K562 (cell line): ENCODE data around the gene CEP72. TPM values are rescaled to one million over a fixed set of nuclear protein-coding genes. Genes with fewer than 3 reads are reported as not detected.

Source experiments
- ATAC-seq: fragments of 200-7000 bp; cut with Tn5 transposase; 3 replicates; pipeline ENCODE4 v1.9.1; 2020; ENCODE audit warnings: moderate library complexity
- BruUV-seq: library from RNA; stranded (reverse); fragments of 400-500 nt; replicated peaks from 2 replicates; lab custom pipeline; 2021; lab: Mats Ljungman, UMichigan
- CTCF ChIA-PET: fragments of 300-600 bp; formaldehyde crosslinking; extraction: SDS; loops from one replicate; lab custom pipeline; 2021; ENCODE audit warnings: low intra/inter-chr PET ratio; lab: Yijun Ruan, JAX
- POLR2A ChIA-PET: fragments of 300-600, 350-650 bp; sonication (Branson Sonifier 250); formaldehyde crosslinking; extraction: SDS; loops from one replicate; lab custom pipeline; 2021; ENCODE audit warnings: antibody characterized with exemption, inconsistent platforms; lab: Yijun Ruan, JAX
- DNase-seq, 4 experiments: peaks; one replicate each; pipeline versions ENCODE4 v3.0.0 to v3.0.0-alpha.2; 2011 to 2018; ENCODE audit warnings: low spot score in 3 of 4, mixed read lengths in 3 of 4; ENCODE audit errors: extremely low read depth in 1 of 4
- FAIRE-seq: peaks from 2 replicates; lab custom pipeline; 2011; peaks lifted over from hg19 to GRCh38; lab: Jason Lieb, UNC
- H2AFZ ChIP-seq: 2 replicates; pipeline ENCODE4 v1.6.0; 2011; ENCODE audit warnings: low read depth, low read length, control low read depth, inconsistent platforms
- H3K27ac ChIP-seq: fragments of 200-600 bp; 3 replicates; pipeline ENCODE4 v1.8.0; 2011; ENCODE audit warnings: low read depth, mild to moderate bottlenecking, control low read depth, inconsistent platforms, low read length, moderate library complexity, mixed read lengths; ENCODE audit errors: extremely low read depth
- H3K27me3 ChIP-seq, 2 experiments: fragments of 300-600 bp in 1 of 2; 2 replicates in 1 of 2; 3 replicates in 1 of 2; pipeline versions ENCODE4 v1.6.0 to v1.8.0; 2011; ENCODE audit warnings: inconsistent platforms in 2 of 2, low read length in 2 of 2, mild to moderate bottlenecking in 1 of 2, mixed read lengths in 1 of 2, moderate library complexity in 1 of 2; ENCODE audit not compliant: control insufficient read depth in 2 of 2, insufficient read depth in 2 of 2
- H3K36me3 ChIP-seq: fragments of 300-600 bp; 3 replicates; pipeline ENCODE4 v1.8.0; 2011; ENCODE audit warnings: mild to moderate bottlenecking, low read length, inconsistent platforms; ENCODE audit not compliant: control insufficient read depth, insufficient read depth
- H3K4me1 ChIP-seq, 2 experiments: fragments of 200-600 bp in 1 of 2; replicated peaks in 1 of 2; 2 replicates in 1 of 2; 3 replicates in 1 of 2; pipeline versions ENCODE4 v1.5.1 to v1.8.0; 2011; ENCODE audit warnings: inconsistent platforms in 2 of 2, low read length in 2 of 2, mild to moderate bottlenecking in 1 of 2, mixed read lengths in 1 of 2, moderate library complexity in 1 of 2; ENCODE audit not compliant: control insufficient read depth in 2 of 2, insufficient read depth in 2 of 2
- H3K4me2 ChIP-seq: 2 replicates; pipeline ENCODE4 v1.6.1; 2011; ENCODE audit warnings: low read length, control low read depth, inconsistent platforms, mixed read lengths; ENCODE audit not compliant: insufficient read depth
- H3K4me3 ChIP-seq: fragments of 200-600 bp; sonication (generic), shearing (Covaris generic); 2 replicates; pipeline ENCODE4 v1.5.1; 2016; ENCODE audit warnings: control low read depth, inconsistent platforms
- H3K79me2 ChIP-seq: fragments of 200-600 bp; 3 replicates; pipeline ENCODE4 v1.8.0; 2011; ENCODE audit warnings: low read length, inconsistent platforms; ENCODE audit not compliant: control insufficient read depth, insufficient read depth
- H3K9ac ChIP-seq, 2 experiments: 2 replicates each; pipeline versions ENCODE4 v1.6.0 to v1.6.1; 2011; ENCODE audit warnings: low read depth in 2 of 2, low read length in 2 of 2, control low read depth in 1 of 2, inconsistent platforms in 1 of 2, mild to moderate bottlenecking in 1 of 2, mixed read lengths in 1 of 2; ENCODE audit not compliant: insufficient read depth in 1 of 2
- H3K9me1 ChIP-seq: one replicate; pipeline ENCODE4 v1.6.0; 2011; ENCODE audit warnings: inconsistent platforms, mild to moderate bottlenecking, low read length, moderate library complexity; ENCODE audit not compliant: control insufficient read depth, insufficient read depth
- H3K9me3 ChIP-seq: replicated peaks from 2 replicates; pipeline ENCODE4 v1.5.1; 2011; ENCODE audit warnings: low read depth, low read length, inconsistent platforms; ENCODE audit not compliant: control insufficient read depth, insufficient read depth
- H4K20me1 ChIP-seq: replicated peaks from 2 replicates; pipeline ENCODE4 v1.6.1; 2011; ENCODE audit warnings: low read length, inconsistent platforms, mixed read lengths; ENCODE audit not compliant: control insufficient read depth, insufficient read depth
- ARID3A ChIP-seq: IDR thresholded peaks from 2 replicates; pipeline ENCODE4 v1.6.1; 2012; ENCODE audit warnings: low read depth, low read length, improper control_type of control experiment, borderline replicate concordance
- ATF1 ChIP-seq, 2 experiments: fragments of 450-650 bp in 1 of 2; IDR thresholded peaks; 2 replicates each; pipeline ENCODE4 v1.6.1; 2016; ENCODE audit warnings: missing compliant biosample characterization in 1 of 2, missing genetic modification characterization in 1 of 2
- CTCF ChIP-seq, 3 experiments: IDR thresholded peaks in 2 of 3; conservative IDR thresholded peaks in 1 of 3; 2 replicates each; pipeline ENCODE4 v1.5.1; 2011 to 2012; ENCODE audit warnings: low read length in 3 of 3, mild to moderate bottlenecking in 3 of 3, control low read depth in 2 of 3, improper control_type of control experiment in 1 of 3, inconsistent platforms in 1 of 3, low read depth in 1 of 3, mixed read lengths in 1 of 3, moderate library complexity in 1 of 3; ENCODE audit not compliant: insufficient read depth in 2 of 3
- CXXC5 ChIP-seq: fragments of 250-450 bp; sonication (Bioruptor Pico); IDR thresholded peaks from 2 replicates; pipeline ENCODE4 v1.8.0; 2022; ENCODE audit warnings: inconsistent platforms, mild to moderate bottlenecking, moderate library complexity
- GABPA ChIP-seq: fragments of 200-800 bp; sonication (Bioruptor generic); conservative IDR thresholded peaks from 2 replicates; pipeline ENCODE4 v1.6.1; 2016; ENCODE audit warnings: low read depth, missing genetic modification characterization, missing compliant biosample characterization
- POLR2G ChIP-seq: fragments of 200-400 bp; formaldehyde crosslinking; IDR thresholded peaks from 2 replicates; pipeline ENCODE4 v1.6.1; 2017; ENCODE audit warnings: low read depth, mild to moderate bottlenecking, antibody characterized with exemption, low read length, moderate library complexity
- SLC30A9 ChIP-seq: fragments of 250-450 bp; sonication (Bioruptor Pico); IDR thresholded peaks from 2 replicates; pipeline ENCODE4 v1.8.0; 2022; ENCODE audit warnings: mild to moderate bottlenecking, moderate library complexity
- WGBS: fragments of 100-300 bp; shearing (Covaris generic); methylation state at CpG from one replicate; pipeline ENCODE4 v1.1.6; 2016; ENCODE audit warnings: low coverage, mixed read lengths; ENCODE audit not compliant: insufficient coverage; ENCODE audit errors: missing lambda C conversion rate; 5-methylcytosine and 5-hydroxymethylcytosine counted together
- in situ Hi-C: fragments of 300-500 bp; cut with MboI; formaldehyde crosslinking; loops from 4 replicates; pipeline ENCODE4 v1.15.0; 2018; ENCODE audit warnings: inconsistent platforms, mixed read lengths
- intact Hi-C: fragments of 100-400 bp; cut with micrococcal nuclease; formaldehyde crosslinking; loops from 2 replicates; pipeline ENCODE4 v1.14.2; 2022
- polyA plus RNA-seq, 8 experiments: library from polyadenylated mRNA; depleted of rRNA in 4 of 8; stranded (reverse) in 5 of 8; unstranded in 3 of 8; fragments of >200 nt; fragmentation: Nextera tagmentation in 2 of 8; fragmentation: Illumina TruSeq in 1 of 8; extraction: Ambion mirVana in 2 of 8; extraction: Trizol in 1 of 8; gene quantifications; 2 replicates each; pipeline versions ENCODE4 v1.2.1 to v1.2.3, GENCODE V29; 2011 to 2014; ENCODE audit warnings: inconsistent platforms in 1 of 8, missing spikeins in 1 of 8
- total RNA-seq, 7 experiments: library from RNA; depleted of rRNA in 6 of 7; stranded (reverse); fragments of >200 nt in 6 of 7; fragmentation: Illumina TruSeq in 2 of 7; extraction: Trizol in 2 of 7; gene quantifications; 2 replicates each; pipeline versions ENCODE4 v1.2.1 to v1.2.3, GENCODE V29; 2011 to 2021; ENCODE audit warnings: low replicate concordance in 1 of 7

Gene CEP72
- total and polyA plus RNA-seq, 9 of the 15 experiments (the other 6 are each of a cell fraction or from before 2014, with no cell fraction given), result 0.89 to 38.1 (median 14.2) TPM

GRCh38 chr5:620152-620551 is 8.0 kb downstream of the CEP72 start:
- H3K9me3 ChIP-seq, result no peaks in the 10 kb centered on the region
- TF ChIP-seq CXXC5 (CRISPR knock-in tag) (no peak), ATF1 (CRISPR knock-in tag; IDR thresholded peaks at IDR 0.05) (no peak), ATF1 (tag; IDR thresholded peaks at IDR 0.05) (no peak), CTCF (IDR thresholded peaks at IDR 0.05 in 2 of 3, conservative IDR thresholded peaks at IDR 0.05 in 1 of 3; ENCODE audit: insufficient read depth in 2 of 3, low read depth in 1 of 3, low read length in 3 of 3) (no peak), ARID3A (no peak), POLR2G (peak; percentile 52; the same call in 1 of the 2 replicates), GABPA (tag) (no peak), SLC30A9 (CRISPR knock-in tag) (no peak)
- TF ChIP-seq, all 486 proteins: peak for 1
- H3K4me1 ChIP-seq, result peaks cover 0 to 24% of the 10 kb centered on the region in 2 experiments; a peak in 3 of 5 replicates
- intact Hi-C loops (no loop called here), in situ Hi-C loops (no loop called here)
- ChIA-PET CTCF (no interaction called here), POLR2A (interaction anchor here (0.5 to 0.6 kb wide), 3 partner anchors 96 to 103 kb away, joined by 3 read pairs; no protein-coding TSS in a partner anchor)
- H3K27me3 ChIP-seq, result no peaks in the 10 kb centered on the region
- ATAC-seq (no peak), DNase-seq (no peak), FAIRE-seq (no peak)
- H3K4me2 ChIP-seq, result no peak overlapping the region
- H3K79me2 ChIP-seq, result peaks cover 33% of the 10 kb centered on the region
- H3K4me3 ChIP-seq, result no peak overlapping the region
- H3K36me3 ChIP-seq, result peaks cover 98% of the 10 kb centered on the region
- H3K9ac ChIP-seq, result no peak overlapping the region
- H3K9me1 ChIP-seq, result peaks cover 12% of the 10 kb centered on the region
- H3K27ac ChIP-seq, result no peak overlapping the region
- 98% methylated on average over 20 of the region's 20 CpGs for WGBS
- no peak overlapping the region for H2AFZ ChIP-seq
- peaks cover 25% of the 10 kb centered on the region for H4K20me1 ChIP-seq
- no TSS peak for BruUV-seq
